AG10803 (cell line): Measurements from ENCODE around the gene CTBP2.

Source experiments
- DNase-seq: peaks from one replicate; pipeline ENCODE4 v3.0.0; 2010; ENCODE audit warnings: low read depth
- H3K4me3 ChIP-seq: 2 replicates; pipeline ENCODE4 v1.5.1; 2011; ENCODE audit warnings: mild to moderate bottlenecking, low read length, control low read depth
- CTCF ChIP-seq: conservative IDR thresholded peaks from 2 replicates; pipeline ENCODE4 v1.5.1; 2011; ENCODE audit warnings: mild to moderate bottlenecking, low read length, control low read depth, inconsistent platforms

CTBP2 gene

GRCh38 chr10:125001313-125002046 lies 158.9 kb downstream of the CTBP2 start:
- no peak for TF ChIP-seq CTCF
- no peak overlapping the region for H3K4me3 ChIP-seq

GRCh38 chr10:125000366-125001312 lies 159.7 kb downstream of the CTBP2 start:
- DNase-seq: no peak
- no peak overlapping the region for H3K4me3 ChIP-seq

More at GRCh38 chr10:125001313-125002046, 158.9 kb downstream of the CTBP2 start:
- no peak for DNase-seq

GRCh38 chr10:124999433-125000365 lies 160.7 kb downstream of the CTBP2 start:
- no peak overlapping the region for H3K4me3 ChIP-seq
- DNase-seq: peak; percentile 97
- TF ChIP-seq CTCF: no peak

More at GRCh38 chr10:125000366-125001312, 159.7 kb downstream of the CTBP2 start:
- TF ChIP-seq CTCF: peak; percentile 17; the same call in 1 of the 2 replicates

GRCh38 chr10:124998624-124999291 lies 161.6 kb downstream of the CTBP2 start:
- DNase-seq: no peak
- no peak overlapping the region for H3K4me3 ChIP-seq
- TF ChIP-seq CTCF: no peak

- no peak for DNase-seq
- TF ChIP-seq CTCF: no peak
- no peak overlapping the region for H3K4me3 ChIP-seq
Observed at GRCh38 chr10:124997771-124998623, 162.4 kb downstream of the CTBP2 start.
